Right lobe of liver (tissue), 6 donors: ENCODE results near the gene ATP6V0D1. TPM values are rescaled to one million over a fixed set of nuclear protein-coding genes. Genes with fewer than 3 reads are reported as not detected.

Source experiments
- ATAC-seq, 4 donors: fragments of 200-7000 bp; cut with Tn5 transposase; one replicate each; pipeline ENCODE4 v1.9.1; 2020; ENCODE audit warnings: mild to moderate bottlenecking in 4 of 4, moderate library complexity in 4 of 4
- DNase-seq, 3 donors: peaks; one replicate each; pipeline ENCODE4 v3.0.0-alpha.2; 2020
- H3K27ac ChIP-seq, 3 donors: fragments of 200-600 bp; one replicate each; pipeline ENCODE4 v1.8.0; 2022
- H3K27me3 ChIP-seq, 2 donors: fragments of 200-600 bp; one replicate each; pipeline ENCODE4 v1.8.0; 2022
- H3K36me3 ChIP-seq, 4 donors: fragments of 200-600 bp; sonication (generic) in 1 of 4; one replicate each; pipeline versions ENCODE4 v1.5.1 to v1.8.0; 2017 to 2022; ENCODE audit warnings: control low read depth in 1 of 4
- H3K4me1 ChIP-seq, 4 donors: fragments of 200-600 bp; sonication (generic) in 1 of 4; one replicate each; pipeline versions ENCODE4 v1.5.1 to v1.8.0; 2017 to 2022; ENCODE audit warnings: control low read depth in 1 of 4
- H3K4me3 ChIP-seq, 3 donors: fragments of 200-600 bp; one replicate each; pipeline ENCODE4 v1.8.0; 2022
- H3K9me3 ChIP-seq, 4 donors: fragments of 200-600 bp; sonication (generic) in 1 of 4; one replicate each; pipeline versions ENCODE4 v1.5.1 to v1.8.0; 2017 to 2022; ENCODE audit warnings: control low read depth in 1 of 4
- POLR2A ChIP-seq: fragments of 450-650 bp; IDR thresholded peaks from one replicate; pipeline ENCODE4 v1.6.1; 2017; ENCODE audit warnings: antibody characterized with exemption, mild to moderate bottlenecking
- WGBS: methylation state at CpG from one replicate; pipeline ENCODE4 v1.1.6; 2018; ENCODE audit warnings: low coverage, low lambda C conversion rate; ENCODE audit not compliant: insufficient coverage; ENCODE audit errors: missing lambda C conversion rate; 5-methylcytosine and 5-hydroxymethylcytosine counted together
- intact Hi-C, 2 donors: fragments of 100-400 bp; cut with DNase I; formaldehyde crosslinking; loops; one replicate each; pipeline versions ENCODE4 v1.11.2 to v1.14.1; 2022
- total RNA-seq, 6 experiments: library from RNA; depleted of rRNA in 2 of 6; stranded (reverse); fragments of >200 nt in 2 of 6; fragmentation: NEBNext Ultra II Directional in 3 of 6; extraction: Animal tissue kit (Norgen Biotek cat#: 25700) in 3 of 6; gene quantifications; one replicate each; pipeline versions ENCODE4 v1.1.0 to v1.2.4, GENCODE V29; 2016 to 2023
- TF ChIP-seq, protein P1 (sequence below), 4 donors: fragments of 200-600 bp in 3 of 4; fragments of 450-650 bp in 1 of 4; IDR thresholded peaks; one replicate each; pipeline versions ENCODE4 v1.5.1 to v1.8.0; 2016 to 2022; ENCODE audit warnings: antibody characterized with exemption in 4 of 4, mild to moderate bottlenecking in 2 of 4
- donor health status: DM: no; HTN: yes; CAD: no.
- donor health status: DM: no; HTN: no; CAD: no.
- donor health status: DM: no; HTN: no; CAD: no.
- donor health status: DM: no; HTN: yes; CAD: no.
- donor health status: DM: no; HTN: yes; CAD: no.

Gene ATP6V0D1
- total RNA-seq, 6 experiments from 2014 or later: 33.6 to 84.6 (median 47.0) TPM

- DNase-seq: peak; percentile 82 to 96 (median 95)
- no peaks in the 10 kb centered on the region for H3K9me3 ChIP-seq
- H3K4me3 ChIP-seq: no peak overlapping the region
- intact Hi-C loops: no loop called here
- peak overlapping the region in 1 of 3 donors; percentile 15 for H3K27ac ChIP-seq
- TF ChIP-seq, protein P1, sequence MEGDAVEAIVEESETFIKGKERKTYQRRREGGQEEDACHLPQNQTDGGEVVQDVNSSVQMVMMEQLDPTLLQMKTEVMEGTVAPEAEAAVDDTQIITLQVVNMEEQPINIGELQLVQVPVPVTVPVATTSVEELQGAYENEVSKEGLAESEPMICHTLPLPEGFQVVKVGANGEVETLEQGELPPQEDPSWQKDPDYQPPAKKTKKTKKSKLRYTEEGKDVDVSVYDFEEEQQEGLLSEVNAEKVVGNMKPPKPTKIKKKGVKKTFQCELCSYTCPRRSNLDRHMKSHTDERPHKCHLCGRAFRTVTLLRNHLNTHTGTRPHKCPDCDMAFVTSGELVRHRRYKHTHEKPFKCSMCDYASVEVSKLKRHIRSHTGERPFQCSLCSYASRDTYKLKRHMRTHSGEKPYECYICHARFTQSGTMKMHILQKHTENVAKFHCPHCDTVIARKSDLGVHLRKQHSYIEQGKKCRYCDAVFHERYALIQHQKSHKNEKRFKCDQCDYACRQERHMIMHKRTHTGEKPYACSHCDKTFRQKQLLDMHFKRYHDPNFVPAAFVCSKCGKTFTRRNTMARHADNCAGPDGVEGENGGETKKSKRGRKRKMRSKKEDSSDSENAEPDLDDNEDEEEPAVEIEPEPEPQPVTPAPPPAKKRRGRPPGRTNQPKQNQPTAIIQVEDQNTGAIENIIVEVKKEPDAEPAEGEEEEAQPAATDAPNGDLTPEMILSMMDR (IDR thresholded peaks at IDR 0.05): no peak
- no peak for TF ChIP-seq POLR2A
- WGBS: 8% methylated on average over 2 of the region's 3 CpGs
- ATAC-seq: peak; percentile 61 to 81 (median 74)
- peaks cover 0 to 3% (median 1%) of the 10 kb centered on the region in 4 donors for H3K36me3 ChIP-seq
- H3K4me1 ChIP-seq: peaks cover 0 to 52% (median 33%) of the 10 kb centered on the region in 4 donors
- H3K27me3 ChIP-seq: no peaks in the 10 kb centered on the region
Measured at GRCh38 chr16:67449739-67450138, 31.2 kb downstream of the ATP6V0D1 start.

GRCh38 chr16:67449336-67449735 lies 31.6 kb downstream of the ATP6V0D1 start:
- intact Hi-C loops: no loop called here
- peaks cover 0 to 56% (median 35%) of the 10 kb centered on the region in 4 donors for H3K4me1 ChIP-seq
- no CpG with 5 or more reads among the region's 2 CpGs for WGBS
- TF ChIP-seq, protein P1 (IDR thresholded peaks at IDR 0.05): no peak
- no peak for TF ChIP-seq POLR2A
- H3K27me3 ChIP-seq: no peaks in the 10 kb centered on the region
- no peaks in the 10 kb centered on the region for H3K9me3 ChIP-seq
- no peak for ATAC-seq
- H3K4me3 ChIP-seq: no peak overlapping the region
- peak overlapping the region in 1 of 3 donors; percentile 15 for H3K27ac ChIP-seq
- DNase-seq: no peak
- peaks cover 0 to 3% (median 1%) of the 10 kb centered on the region in 4 donors for H3K36me3 ChIP-seq

- no peak for DNase-seq
Measured at GRCh38 chr16:67448580-67448979, 32.4 kb downstream of the ATP6V0D1 start.

DNA sequence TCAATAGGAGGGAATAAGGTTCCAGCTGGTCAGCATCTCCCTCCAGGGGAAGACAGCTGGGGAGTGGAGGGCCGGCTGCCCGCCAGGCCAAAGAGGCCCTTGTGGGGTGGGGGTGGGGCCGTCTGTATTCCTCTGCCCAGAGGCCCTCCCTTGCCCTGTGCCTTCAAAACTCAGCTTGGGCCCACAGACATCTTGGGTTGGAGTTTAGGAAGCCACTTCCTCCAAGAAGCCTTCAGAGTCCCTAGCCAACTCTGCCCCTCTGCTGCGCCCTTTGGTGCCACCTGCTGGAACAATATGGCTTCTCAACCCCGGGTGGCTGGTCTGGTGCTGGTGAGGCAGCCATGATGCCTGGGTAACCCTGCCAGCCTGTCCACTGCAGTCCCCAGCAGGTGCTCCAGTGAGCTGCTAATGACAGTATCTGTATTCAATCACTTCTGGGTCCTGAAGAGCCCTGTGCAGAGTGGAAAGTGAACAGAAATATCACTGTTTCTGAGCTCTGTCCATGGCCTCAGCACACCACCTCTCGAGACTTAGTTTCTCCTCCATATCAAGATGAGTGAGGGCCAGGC lies 33.4 kb downstream of the ATP6V0D1 start:
- TF ChIP-seq, protein P1 (IDR thresholded peaks at IDR 0.05): peak; percentile 30 to 49 (median 40)
- TF ChIP-seq POLR2A: no peak
- Histone ChIP-seq H3K36me3 (peaks cover 0 to 3% (median 1%) of the 10 kb centered on the region in 4 donors), H3K27ac (peak overlapping the region in 1 of 3 donors; percentile 62), H3K27me3 (no peaks in the 10 kb centered on the region), H3K4me3 (no peak overlapping the region), H3K9me3 (no peaks in the 10 kb centered on the region), H3K4me1 (peaks cover 5 to 73% (median 46%) of the 10 kb centered on the region in 4 donors)
- intact Hi-C loops: no loop called here
- ATAC-seq (no peak), DNase-seq (peak in 1 of 3 donors; percentile 59)
- 88% methylated on average over 1 of the region's 6 CpGs for whole genome bisulfite sequencing

More at GRCh38 chr16:67448580-67448979, 32.4 kb downstream of the ATP6V0D1 start:
- H3K27ac ChIP-seq: no peak overlapping the region
- 96% methylated on average over 4 of the region's 5 CpGs for WGBS
- TF ChIP-seq POLR2A: no peak
- TF ChIP-seq, protein P1 (IDR thresholded peaks at IDR 0.05): no peak
- H3K4me1 ChIP-seq: peaks cover 2 to 64% (median 41%) of the 10 kb centered on the region in 4 donors
- H3K27me3 ChIP-seq: no peaks in the 10 kb centered on the region
- no peak for ATAC-seq
- no peaks in the 10 kb centered on the region for H3K9me3 ChIP-seq
- peaks cover 0 to 3% (median 1%) of the 10 kb centered on the region in 4 donors for H3K36me3 ChIP-seq
- intact Hi-C loops: no loop called here
- no peak overlapping the region for H3K4me3 ChIP-seq
